Retinal pigment epithelial cell (primary cell): Measurements from ENCODE around the gene MOAP1.
"Not testable (repeated sequence)": the region's sequence is repeated elsewhere in the genome, so short reads cannot be mapped to it uniquely, and the experiment has no call there.

Source experiments
- DNase-seq: peaks from one replicate; pipeline ENCODE4 v3.0.0-alpha.2; 2010; ENCODE audit warnings: low read depth
- H3K4me3 ChIP-seq: 2 replicates; pipeline ENCODE4 v1.5.1; 2011; ENCODE audit warnings: mild to moderate bottlenecking, low read length, control low read depth, moderate library complexity
- CTCF ChIP-seq: conservative IDR thresholded peaks from 2 replicates; pipeline ENCODE4 v1.5.1; 2011; ENCODE audit warnings: low read depth, low read length, control low read depth, inconsistent platforms

Gene MOAP1

DNA sequence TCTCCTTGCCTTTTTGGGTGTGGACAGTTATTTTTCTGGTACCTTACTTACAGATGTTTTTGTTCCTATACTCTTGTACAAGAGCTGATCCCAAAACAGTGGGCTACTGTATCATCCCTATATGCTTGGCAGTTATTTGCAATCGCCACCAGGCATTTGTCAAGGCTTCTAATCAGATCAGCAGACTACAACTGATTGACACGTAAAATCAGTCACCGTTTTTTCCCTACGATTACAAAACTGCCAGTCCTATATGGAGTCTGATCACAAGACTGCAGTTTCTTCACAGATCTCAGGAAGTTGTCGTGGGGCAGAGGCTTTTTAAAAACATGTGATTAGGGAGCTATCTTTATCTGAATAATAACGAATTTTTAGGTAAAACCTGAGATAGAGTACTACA is 1.8 kb upstream of the MOAP1 start:
- DNase-seq: no peak
- no peak overlapping the region for H3K4me3 ChIP-seq
- no peak for TF ChIP-seq CTCF

DNA sequence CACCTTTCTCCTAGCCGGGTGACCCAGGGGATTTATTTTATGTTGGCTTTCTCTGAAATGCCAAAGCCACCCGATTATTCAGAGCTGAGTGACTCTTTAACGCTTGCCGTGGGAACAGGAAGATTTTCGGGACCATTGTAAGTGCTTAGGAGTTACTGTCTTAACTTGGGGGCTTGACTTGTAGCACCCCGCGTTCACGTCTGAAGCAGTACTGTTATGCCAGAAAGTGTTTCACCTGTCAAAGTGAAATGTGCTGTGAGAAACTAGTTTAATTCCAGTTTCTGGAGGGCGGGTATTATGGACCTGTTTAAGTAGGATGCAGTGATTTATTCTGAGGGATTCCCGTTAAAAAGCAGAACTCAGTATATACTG is 638 bp upstream of the MOAP1 start:
- H3K4me3 ChIP-seq: peak overlapping the region; percentile 96
- DNase-seq: no peak
- no peak for TF ChIP-seq CTCF

GRCh38 chr14:93183596-93184317 is 940 bp downstream of the MOAP1 start:
- DNase-seq: no peak
- peak overlapping the region; percentile 96 for H3K4me3 ChIP-seq
- TF ChIP-seq CTCF: no peak

DNA sequence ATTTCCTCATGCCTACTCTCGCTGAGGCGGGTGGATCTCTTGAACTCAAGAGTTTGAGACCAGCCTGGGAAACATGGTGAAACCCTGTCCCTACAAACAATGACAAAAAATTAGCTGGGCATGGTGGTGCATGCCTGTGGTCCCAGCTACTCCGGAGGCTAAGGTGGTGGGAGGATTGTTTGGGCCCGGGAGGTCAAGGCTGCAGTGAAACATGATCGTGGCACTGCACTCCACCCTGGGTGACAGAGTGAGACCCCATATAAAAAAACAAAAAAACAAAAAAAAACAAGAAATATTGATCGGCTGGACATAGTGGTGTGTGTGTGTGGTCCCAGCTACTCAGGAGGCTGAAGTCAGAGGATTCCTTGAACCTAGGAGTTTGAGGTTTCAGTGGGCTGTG is 9.2 kb downstream of the MOAP1 start:
- DNase-seq: no peak
- TF ChIP-seq CTCF: no peak
- no peak overlapping the region for H3K4me3 ChIP-seq

- not testable (repeated sequence) for H3K4me3 ChIP-seq, DNase-seq
Measured at GRCh38 chr14:93174731-93175130, 10.0 kb downstream of the MOAP1 start.

- no peak for DNase-seq
- H3K4me3 ChIP-seq: no peak overlapping the region
- no peak for TF ChIP-seq CTCF
Measured at GRCh38 chr14:93173943-93174395, 10.7 kb downstream of the MOAP1 start.

DNA sequence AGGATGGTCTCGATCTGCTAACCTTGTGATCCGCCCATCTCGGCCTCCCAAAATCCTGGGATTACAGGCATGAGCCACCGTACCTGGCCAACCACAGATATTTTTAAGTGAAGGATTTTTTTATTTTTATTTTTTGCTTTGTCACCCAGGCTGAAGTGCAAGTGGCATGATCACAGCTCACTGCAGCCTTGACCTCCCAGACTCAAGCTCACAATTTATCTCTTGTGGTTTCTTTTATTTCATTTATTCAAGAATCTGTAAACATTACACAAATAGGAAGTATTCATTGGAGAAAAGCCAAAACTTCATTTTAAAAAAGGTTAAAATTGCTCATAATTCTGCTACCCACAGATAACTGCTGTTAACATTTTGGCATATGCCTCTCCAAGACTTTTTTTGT is 13.3 kb downstream of the MOAP1 start:
- no peak for DNase-seq
- TF ChIP-seq CTCF: no peak
- H3K4me3 ChIP-seq: no peak overlapping the region

DNA sequence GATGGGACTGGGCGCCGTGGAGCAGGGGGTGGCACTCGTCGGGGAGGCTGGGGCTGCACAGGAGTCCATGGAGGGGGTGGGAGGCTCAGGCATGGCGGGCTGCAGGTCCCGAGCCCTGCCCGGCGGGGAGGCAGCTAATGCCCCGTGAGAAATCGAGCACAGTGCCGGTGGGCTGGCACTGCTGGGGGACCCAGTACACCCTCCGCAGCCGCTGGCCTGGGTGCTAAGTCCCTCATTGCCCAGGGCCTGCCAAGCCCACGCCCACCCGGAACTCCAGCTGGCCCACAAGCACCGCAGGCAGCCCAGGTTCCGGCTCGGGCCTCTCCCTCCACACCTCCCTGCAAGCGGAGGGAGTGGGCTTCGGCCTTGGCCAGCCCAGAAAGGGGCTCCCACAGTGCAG is 14.6 kb downstream of the MOAP1 start:
- H3K4me3 ChIP-seq, DNase-seq: not testable (repeated sequence)

GRCh38 chr14:93169619-93170018 is 15.1 kb downstream of the MOAP1 start:
- not testable (repeated sequence) for H3K4me3 ChIP-seq, DNase-seq

- not testable (repeated sequence) for DNase-seq, H3K4me3 ChIP-seq
Measured at GRCh38 chr14:93168610-93169009, 16.1 kb downstream of the MOAP1 start.

- not testable (repeated sequence) for H3K4me3 ChIP-seq, DNase-seq
Measured at GRCh38 chr14:93165271-93166265, 19.1 kb downstream of the MOAP1 start.
